WERI-Rb-1 (cell line): ENCODE measurements around the gene AGXT.

ENCODE experiments used
- DNase-seq: peaks from one replicate; pipeline ENCODE4 v3.0.0-alpha.2; 2020
- H3K27ac ChIP-seq: fragments of 250-450 bp; sonication (Bioruptor Pico); 2 replicates; pipeline ENCODE4 v1.5.1; 2020; ENCODE audit warnings: mild to moderate bottlenecking, moderate library complexity
- H3K27me3 ChIP-seq: fragments of 250-450 bp; sonication (Bioruptor Pico); 2 replicates; pipeline ENCODE4 v1.5.1; 2021; ENCODE audit warnings: mild to moderate bottlenecking, low read depth, moderate library complexity; ENCODE audit not compliant: insufficient read depth, severe bottlenecking
- H3K36me3 ChIP-seq: fragments of 250-450 bp; sonication (Bioruptor Pico); 2 replicates; pipeline ENCODE4 v1.5.1; 2020; ENCODE audit warnings: mild to moderate bottlenecking, moderate library complexity
- H3K4me3 ChIP-seq: 2 replicates; pipeline ENCODE4 v1.5.1; 2011; ENCODE audit warnings: low read depth, mild to moderate bottlenecking, control low read depth, low read length
- H3K9me3 ChIP-seq: fragments of 250-450 bp; sonication (Bioruptor Pico); 2 replicates; pipeline ENCODE4 v1.5.1; 2021; ENCODE audit warnings: mild to moderate bottlenecking, moderate library complexity; ENCODE audit not compliant: severe bottlenecking
- CTCF ChIP-seq: IDR thresholded peaks from 2 replicates; pipeline ENCODE4 v1.5.1; 2011; ENCODE audit warnings: low read depth, mild to moderate bottlenecking, control low read depth, inconsistent platforms, low read length

Gene AGXT

GRCh38 chr2:240868286-240869108 lies at the start of gene AGXT:
Gene AGXT, plus strand, starts transcription at chr2:240868824. Its CDS starts 42 bp downstream, at chr2:240868866.
- Histone ChIP-seq H3K4me3 (no peak within 1 kb of the TSS), H3K9me3 (no peaks in the 10 kb centered on the region), H3K27ac (no peak within 1 kb of the TSS), H3K36me3 (no peaks in the 10 kb centered on the region), H3K27me3 (no peaks in the 10 kb centered on the region)
- no peak for TF ChIP-seq CTCF
- DNase-seq: no peak

- Histone ChIP-seq H3K4me3 (peak overlapping the region; percentile 73), H3K27ac (peak overlapping the region; percentile 94), H3K36me3 (peaks cover 37% of the 10 kb centered on the region), H3K9me3 (peaks cover 3% of the 10 kb centered on the region), H3K27me3 (no peaks in the 10 kb centered on the region)
- peak; percentile 50 for DNase-seq
- no peak for TF ChIP-seq CTCF
Measured at GRCh38 chr2:240819126-240819857, 49.3 kb upstream of the AGXT start.

- peak within 1 kb of the TSS; percentile 99 for H3K27ac ChIP-seq
- H3K9me3 ChIP-seq: peaks cover 2% of the 10 kb centered on the region
- H3K36me3 ChIP-seq: peaks cover 35% of the 10 kb centered on the region
- DNase-seq: peak; percentile 94
- no peaks in the 10 kb centered on the region for H3K27me3 ChIP-seq
- H3K4me3 ChIP-seq: peak within 1 kb of the TSS; percentile 73
- no peak for TF ChIP-seq CTCF
Measured at GRCh38 chr2:240819858-240820606, 48.6 kb upstream of the AGXT start, which contains the start of gene KIF1A. Gene KIF1A, minus strand, starts transcription at chr2:240820219. Its CDS starts 22,467 bp downstream, at chr2:240797752.

GRCh38 chr2:240820607-240821428 lies 47.8 kb upstream of the AGXT start:
- peaks cover 27% of the 10 kb centered on the region for H3K36me3 ChIP-seq
- no peaks in the 10 kb centered on the region for H3K9me3 ChIP-seq
- no peaks in the 10 kb centered on the region for H3K27me3 ChIP-seq
- TF ChIP-seq CTCF: no peak
- peak overlapping the region; percentile 56 for H3K4me3 ChIP-seq
- peak; percentile 87 for DNase-seq
- H3K27ac ChIP-seq: peak overlapping the region; percentile 99

- Histone ChIP-seq H3K27ac (peak overlapping the region; percentile 99), H3K9me3 (no peaks in the 10 kb centered on the region), H3K4me3 (peak overlapping the region; percentile 56), H3K36me3 (peaks cover 22% of the 10 kb centered on the region), H3K27me3 (no peaks in the 10 kb centered on the region)
- DNase-seq: no peak
- TF ChIP-seq CTCF: no peak
Measured at GRCh38 chr2:240821429-240821778, 47.2 kb upstream of the AGXT start.
